Mucosa of rectum (tissue), 2 donors: Measurements from ENCODE around the gene PTP4A2.

ENCODE experiments used
- H3K27ac ChIP-seq, 2 donors: one replicate each; pipeline ENCODE4 v1.7.0; 2013; ENCODE audit warnings: inconsistent platforms in 2 of 2, low read depth in 2 of 2, low read length in 2 of 2
- H3K27me3 ChIP-seq, 2 donors: one replicate each; pipeline ENCODE4 v1.7.0; 2013; ENCODE audit warnings: low read length in 2 of 2; ENCODE audit not compliant: control insufficient read depth in 2 of 2, insufficient read depth in 2 of 2
- H3K36me3 ChIP-seq, 2 donors: one replicate each; pipeline ENCODE4 v1.7.0; 2013; ENCODE audit warnings: low read length in 2 of 2; ENCODE audit not compliant: control insufficient read depth in 2 of 2, insufficient read depth in 2 of 2
- H3K4me1 ChIP-seq, 2 donors: one replicate each; pipeline ENCODE4 v1.7.0; 2013; ENCODE audit warnings: low read length in 2 of 2, mild to moderate bottlenecking in 1 of 2; ENCODE audit not compliant: control insufficient read depth in 2 of 2, insufficient read depth in 2 of 2
- H3K4me3 ChIP-seq, 2 donors: one replicate each; pipeline ENCODE4 v1.7.0; 2013; ENCODE audit warnings: low read length in 2 of 2
- H3K9ac ChIP-seq, 2 donors: one replicate each; pipeline ENCODE4 v1.7.0; 2013; ENCODE audit warnings: low read length in 2 of 2, low read depth in 1 of 2, mild to moderate bottlenecking in 1 of 2
- H3K9me3 ChIP-seq, 2 donors: one replicate each; pipeline ENCODE4 v1.7.0; 2013; ENCODE audit warnings: low read length in 2 of 2; ENCODE audit not compliant: control insufficient read depth in 2 of 2
- donor health status: healthy.
- donor health status: Normal muscosa, but diverticular disease.

PTP4A2 gene

DNA sequence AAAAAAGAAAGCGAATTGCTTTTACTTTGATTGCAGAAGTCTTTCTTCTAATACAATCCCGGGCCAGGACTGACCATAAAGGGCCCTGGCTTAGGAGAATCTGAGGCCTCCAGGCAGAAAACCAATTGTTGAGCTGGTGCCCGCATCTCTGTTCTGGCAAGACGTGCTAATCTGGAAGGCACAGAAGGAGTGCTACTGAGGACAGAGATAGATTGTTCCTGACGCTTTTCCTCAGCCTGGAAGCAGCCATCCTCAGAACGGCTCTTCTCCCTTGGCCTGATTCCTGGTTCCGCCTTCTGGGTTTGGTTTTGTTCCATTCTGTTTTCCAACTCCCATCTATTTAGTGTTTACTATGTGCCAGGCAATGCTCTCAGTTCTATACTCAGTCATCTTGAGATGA, 77.6 kb downstream of the PTP4A2 start:
- no peak overlapping the region for H3K27ac ChIP-seq
- no peak overlapping the region for H3K9ac ChIP-seq
- H3K9me3 ChIP-seq, result no peaks in the 10 kb centered on the region
- H3K36me3 ChIP-seq, result no peaks in the 10 kb centered on the region
- no peaks in the 10 kb centered on the region for H3K27me3 ChIP-seq
- no peak overlapping the region for H3K4me3 ChIP-seq
- peaks cover 0 to 6% of the 10 kb centered on the region in 2 donors for H3K4me1 ChIP-seq

- Histone ChIP-seq H3K36me3 (no peaks in the 10 kb centered on the region), H3K9ac (no peak overlapping the region), H3K27me3 (no peaks in the 10 kb centered on the region), H3K27ac (no peak overlapping the region), H3K4me1 (peaks cover 0 to 10% of the 10 kb centered on the region in 2 donors), H3K9me3 (no peaks in the 10 kb centered on the region), H3K4me3 (no peak overlapping the region)
These were observed 78.4 kb downstream of the PTP4A2 start for GRCh38 chr1:31859719-31860118.

DNA sequence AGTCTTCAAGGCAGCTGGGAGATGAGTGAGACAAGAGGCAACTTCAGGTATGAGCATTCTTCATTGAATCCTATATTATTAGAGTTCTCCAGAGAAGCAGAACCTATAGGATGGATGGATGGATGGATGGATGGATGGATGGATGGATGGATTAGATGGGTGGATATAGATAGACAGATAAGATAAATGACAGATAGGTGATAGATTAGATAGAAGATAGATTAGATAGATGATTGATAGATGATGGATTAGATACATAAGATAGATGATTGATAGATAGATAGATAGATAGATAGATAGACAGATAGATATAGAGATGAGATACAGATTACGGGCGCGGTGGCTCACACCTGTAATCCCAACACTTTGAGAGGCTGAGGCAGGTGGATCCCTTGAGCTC, 79.1 kb downstream of the PTP4A2 start:
- no peaks in the 10 kb centered on the region for H3K36me3 ChIP-seq
- no peak overlapping the region for H3K27ac ChIP-seq
- peaks cover 0 to 10% of the 10 kb centered on the region in 2 donors for H3K4me1 ChIP-seq
- H3K9ac ChIP-seq, result no peak overlapping the region
- H3K27me3 ChIP-seq, result no peaks in the 10 kb centered on the region
- no peaks in the 10 kb centered on the region for H3K9me3 ChIP-seq
- no peak overlapping the region for H3K4me3 ChIP-seq

- H3K4me1 ChIP-seq, result peaks cover 0 to 10% of the 10 kb centered on the region in 2 donors
- no peak overlapping the region for H3K4me3 ChIP-seq
- H3K27me3 ChIP-seq, result no peaks in the 10 kb centered on the region
- no peaks in the 10 kb centered on the region for H3K9me3 ChIP-seq
- no peak overlapping the region for H3K9ac ChIP-seq
- no peak overlapping the region for H3K27ac ChIP-seq
- H3K36me3 ChIP-seq, result no peaks in the 10 kb centered on the region
These were observed 80.3 kb downstream of the PTP4A2 start for GRCh38 chr1:31857863-31858262.
